Amniotic stem cell (primary cell): ENCODE data around the gene NAP1L5.

Experiments used
- DNase-seq: peaks from one replicate; lab custom pipeline; 2025; lab: John Stamatoyannopoulos, UW

The NAP1L5 gene

GRCh38 chr4:88660446-88661294 lies 37.0 kb downstream of the NAP1L5 start:
- no peak for DNase-seq

- DNase-seq: no peak
Measured at GRCh38 chr4:88659890-88660208, 37.8 kb downstream of the NAP1L5 start.

- DNase-seq: peak; percentile 45
Measured at GRCh38 chr4:88659055-88659889, 38.4 kb downstream of the NAP1L5 start.

- DNase-seq: no peak
Measured at GRCh38 chr4:88655226-88655625, 42.4 kb downstream of the NAP1L5 start.

GRCh38 chr4:88653371-88653946 lies 44.2 kb downstream of the NAP1L5 start:
- DNase-seq: no peak

- DNase-seq: no peak
Measured at GRCh38 chr4:88649716-88650115, 47.9 kb downstream of the NAP1L5 start.

GRCh38 chr4:88646528-88647280 lies 50.9 kb downstream of the NAP1L5 start:
- no peak for DNase-seq

GRCh38 chr4:88645994-88646393 lies 51.6 kb downstream of the NAP1L5 start:
- DNase-seq: no peak
